NOMO-1 (cell line): ENCODE data around the gene RIN2.
"Not testable (repeated sequence)": the region's sequence is repeated elsewhere in the genome, so short reads cannot be mapped to it uniquely, and the experiment has no call there.

Experiments
- DNase-seq, 2 experiments: peaks; one replicate each; lab custom pipeline; 2025; ENCODE audit not compliant: unreplicated experiment in 2 of 2; lab: John Stamatoyannopoulos, UW

RIN2 gene

DNA sequence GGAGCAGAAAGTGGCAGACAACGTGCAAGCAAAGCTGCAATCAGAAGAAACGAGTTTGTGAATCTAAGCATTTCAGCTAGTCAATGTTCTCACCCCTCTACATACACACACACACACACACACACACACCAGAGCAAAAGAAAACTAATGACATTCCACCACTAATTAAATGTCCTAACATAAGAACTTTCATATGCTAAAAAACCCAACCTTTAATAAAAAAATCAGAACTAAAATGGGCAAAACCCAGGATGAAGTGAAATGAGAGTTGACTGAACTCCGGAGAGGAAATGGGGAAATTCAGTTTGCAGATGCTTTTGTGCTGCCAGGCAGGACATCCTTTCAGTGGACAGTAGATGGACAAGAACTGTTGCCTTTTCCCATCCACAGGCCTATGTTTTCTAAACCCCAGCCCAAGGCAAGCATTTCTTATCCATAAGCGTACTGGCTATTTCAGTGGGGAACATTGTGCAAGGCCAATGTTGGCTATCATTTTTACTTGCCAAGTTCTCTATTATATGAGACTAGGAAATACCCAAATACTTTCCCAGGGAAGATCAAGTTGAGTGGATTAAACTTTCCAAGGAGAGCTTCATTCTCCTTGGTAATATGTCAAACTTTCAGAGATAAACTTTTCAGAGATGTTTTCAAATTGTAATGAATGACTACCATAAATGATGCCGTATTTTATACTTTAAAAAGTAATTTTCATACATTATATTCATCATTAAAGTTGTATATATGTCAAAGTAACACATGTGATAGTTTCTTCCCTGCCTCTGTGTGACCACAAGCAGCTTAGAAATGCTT lies 27.3 kb downstream of the RIN2 start:
- no peak for DNase-seq

GRCh38 chr20:19785983-19786285 lies 27.9 kb downstream of the RIN2 start:
- DNase-seq, result no peak

DNA sequence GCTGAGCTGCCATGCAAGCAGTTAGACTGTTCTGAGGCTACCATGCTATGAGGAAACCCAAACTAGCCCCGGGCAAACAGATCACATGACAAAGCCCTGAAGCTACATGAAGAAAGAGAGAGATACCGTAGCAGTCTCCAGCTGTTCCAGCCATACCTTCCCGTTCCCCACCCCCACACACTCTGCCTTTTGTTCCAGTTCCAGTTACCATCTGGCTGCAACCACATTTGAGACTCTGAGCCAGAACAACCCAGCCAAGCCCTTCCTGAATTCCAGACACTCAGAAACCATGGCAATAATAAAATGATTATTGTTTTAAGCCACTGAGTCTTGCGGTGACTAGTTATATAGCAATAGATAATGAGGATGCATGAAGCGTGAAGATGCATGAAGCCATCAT lies 28.3 kb downstream of the RIN2 start:
- DNase-seq, result no peak

DNA sequence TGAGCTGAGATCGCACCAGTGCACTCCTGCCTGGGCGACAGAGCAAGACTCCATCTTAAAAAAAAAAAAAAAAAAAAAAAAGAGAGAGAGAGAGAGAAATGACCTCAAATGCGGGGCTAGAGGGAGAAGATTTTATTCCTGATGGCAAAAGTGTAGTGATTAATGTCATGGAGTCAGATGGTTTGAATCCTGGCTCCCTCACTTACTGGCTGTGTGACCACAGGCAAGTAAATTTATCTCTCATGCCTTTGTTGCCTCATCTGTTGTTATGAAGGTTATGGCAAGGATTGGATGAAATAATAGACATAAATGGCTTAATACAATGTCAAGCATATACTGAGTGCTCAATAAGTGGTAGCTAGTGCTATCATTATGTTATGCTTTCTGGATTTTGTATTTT lies 29.3 kb downstream of the RIN2 start:
- DNase-seq, result no peak

DNA sequence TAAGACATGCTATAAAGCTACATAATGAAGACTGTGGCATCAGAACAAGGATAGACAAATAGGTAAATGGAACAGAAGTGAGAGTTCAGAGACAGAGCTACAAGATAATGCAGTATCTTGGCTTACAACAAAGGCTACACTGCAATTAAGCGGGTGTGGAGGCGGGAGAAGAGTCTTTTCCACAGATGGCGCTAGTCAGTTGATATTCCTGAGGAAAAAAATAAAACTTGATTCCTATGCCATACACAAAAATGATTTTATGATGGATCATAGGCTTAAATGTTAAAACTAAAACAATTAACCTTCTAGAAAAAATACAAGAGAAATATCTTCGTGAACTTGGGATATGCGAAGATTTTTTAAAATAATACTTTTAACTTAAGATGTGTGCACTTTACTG lies 31.0 kb downstream of the RIN2 start:
- DNase-seq, result no peak

DNA sequence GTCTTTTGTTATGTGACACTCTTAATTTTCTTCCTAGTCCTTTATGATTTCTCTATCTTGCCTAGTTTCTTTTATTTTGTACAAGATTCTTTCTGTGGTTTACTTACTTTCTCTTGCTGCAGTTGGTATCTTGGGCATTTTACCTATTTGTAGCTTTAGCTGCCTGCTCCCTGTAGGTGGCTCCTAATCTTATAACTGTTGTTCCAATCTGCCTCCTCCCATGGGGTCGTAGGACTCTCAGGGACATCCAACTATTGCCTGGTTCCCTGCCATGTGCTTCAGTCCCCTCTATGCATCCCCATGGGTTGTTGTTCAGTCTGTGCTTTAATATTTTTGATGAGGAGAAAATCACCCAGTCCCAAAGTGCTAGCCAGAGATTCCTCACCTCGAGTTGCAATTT lies 31.4 kb downstream of the RIN2 start:
- DNase-seq, result no peak

- no peak for DNase-seq
These were observed 33.8 kb downstream of the RIN2 start for GRCh38 chr20:19791887-19792286.

- DNase-seq, result no peak
These were observed 35.7 kb downstream of the RIN2 start for GRCh38 chr20:19793716-19794115.

GRCh38 chr20:19794941-19795340 lies 36.9 kb downstream of the RIN2 start:
- no peak for DNase-seq

GRCh38 chr20:19799325-19799724 lies 41.3 kb downstream of the RIN2 start:
- no peak for DNase-seq

- DNase-seq, result no peak
These were observed 44.0 kb downstream of the RIN2 start for GRCh38 chr20:19802099-19802491.

GRCh38 chr20:19802492-19803158 lies 44.6 kb downstream of the RIN2 start:
- DNase-seq, result no peak

DNA sequence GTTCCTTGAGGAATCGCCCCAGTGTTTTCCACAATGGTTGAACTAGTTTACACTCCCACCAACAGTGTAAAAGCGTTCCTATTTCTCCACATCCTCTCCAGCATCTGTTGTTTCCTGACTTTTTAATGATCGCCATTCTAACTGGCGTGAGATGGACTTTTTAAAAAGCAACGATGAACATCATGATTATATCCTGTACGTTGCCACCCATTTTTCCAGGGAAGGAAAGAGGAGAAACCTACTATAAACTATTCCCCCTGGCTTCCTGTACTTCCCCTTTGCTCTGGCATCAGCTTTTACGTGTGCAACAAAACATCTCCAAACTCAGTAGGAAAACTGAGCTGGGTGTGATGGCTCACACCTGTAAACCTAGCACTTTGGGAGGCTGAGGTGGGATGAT lies 48.2 kb downstream of the RIN2 start:
- DNase-seq, result not testable (repeated sequence)

DNA sequence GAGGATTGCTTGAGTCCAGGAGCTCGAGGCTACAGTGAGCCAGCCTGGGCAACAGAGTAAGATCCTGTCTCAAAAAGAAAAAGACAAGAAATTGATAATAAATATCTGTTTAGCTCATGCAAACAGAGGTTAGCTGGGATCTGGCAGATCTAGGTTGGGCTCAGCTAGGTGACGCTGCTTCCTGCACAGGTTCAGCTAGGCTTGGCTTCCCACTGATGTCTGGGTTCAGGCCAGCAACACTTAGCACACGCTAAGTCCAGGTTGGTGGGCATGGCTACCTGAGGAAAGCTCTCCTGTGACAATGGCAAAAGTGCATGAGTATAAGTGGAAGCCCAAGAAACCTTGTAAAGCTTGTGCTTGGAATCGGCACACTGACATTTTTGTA lies 48.7 kb downstream of the RIN2 start:
- no peak for DNase-seq

- DNase-seq, result no peak
These were observed 49.3 kb downstream of the RIN2 start for GRCh38 chr20:19807191-19807945.
